ENCODE results near the gene ASTN1.

DNA sequence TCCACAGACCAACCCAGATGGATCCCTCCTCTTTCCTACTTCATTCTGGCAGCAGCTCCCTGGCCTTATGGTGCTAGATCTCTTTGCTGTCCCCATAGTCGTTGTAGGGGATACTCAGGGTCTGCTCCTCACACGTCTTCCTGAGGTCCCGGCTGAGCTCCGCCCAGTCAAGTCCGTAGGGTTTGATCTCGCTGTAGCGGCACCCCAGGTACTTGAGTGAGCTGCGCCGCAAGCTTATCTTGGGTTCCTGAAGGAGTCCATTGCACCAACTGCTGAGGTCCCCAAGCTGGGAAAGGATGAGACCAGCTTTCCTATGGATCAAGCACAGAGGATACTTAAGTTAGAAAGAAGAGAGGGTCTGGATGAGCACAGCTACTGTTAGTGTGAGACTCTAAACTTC lies 300.3 kb downstream of the ASTN1 start:
- TF ChIP-seq EZH2 (IDR thresholded peaks at IDR 0.05) (no peak), POLR2AphosphoS5 (IDR thresholded peaks at IDR 0.05; ENCODE audit: borderline replicate concordance, low read depth, low read length) (no peak)
